Choroid plexus epithelial cell (primary cell): Measurements from ENCODE around the gene GABBR1.
"Not testable (repeated sequence)": the region's sequence is repeated elsewhere in the genome, so short reads cannot be mapped to it uniquely, and the experiment has no call there.

ENCODE experiments used
- DNase-seq: peaks from one replicate; pipeline ENCODE4 v3.0.0-alpha.2; 2010; ENCODE audit warnings: low read depth
- H3K4me3 ChIP-seq: 2 replicates; pipeline ENCODE4 v1.5.1; 2011; ENCODE audit warnings: low read depth, mild to moderate bottlenecking, control low read depth, low read length, moderate library complexity
- TF ChIP-seq, protein P1 (sequence below): conservative IDR thresholded peaks from 2 replicates; pipeline ENCODE4 v1.5.1; 2011; ENCODE audit warnings: low read depth, mild to moderate bottlenecking, control low read depth, inconsistent platforms, low read length, moderate library complexity

Gene GABBR1

DNA sequence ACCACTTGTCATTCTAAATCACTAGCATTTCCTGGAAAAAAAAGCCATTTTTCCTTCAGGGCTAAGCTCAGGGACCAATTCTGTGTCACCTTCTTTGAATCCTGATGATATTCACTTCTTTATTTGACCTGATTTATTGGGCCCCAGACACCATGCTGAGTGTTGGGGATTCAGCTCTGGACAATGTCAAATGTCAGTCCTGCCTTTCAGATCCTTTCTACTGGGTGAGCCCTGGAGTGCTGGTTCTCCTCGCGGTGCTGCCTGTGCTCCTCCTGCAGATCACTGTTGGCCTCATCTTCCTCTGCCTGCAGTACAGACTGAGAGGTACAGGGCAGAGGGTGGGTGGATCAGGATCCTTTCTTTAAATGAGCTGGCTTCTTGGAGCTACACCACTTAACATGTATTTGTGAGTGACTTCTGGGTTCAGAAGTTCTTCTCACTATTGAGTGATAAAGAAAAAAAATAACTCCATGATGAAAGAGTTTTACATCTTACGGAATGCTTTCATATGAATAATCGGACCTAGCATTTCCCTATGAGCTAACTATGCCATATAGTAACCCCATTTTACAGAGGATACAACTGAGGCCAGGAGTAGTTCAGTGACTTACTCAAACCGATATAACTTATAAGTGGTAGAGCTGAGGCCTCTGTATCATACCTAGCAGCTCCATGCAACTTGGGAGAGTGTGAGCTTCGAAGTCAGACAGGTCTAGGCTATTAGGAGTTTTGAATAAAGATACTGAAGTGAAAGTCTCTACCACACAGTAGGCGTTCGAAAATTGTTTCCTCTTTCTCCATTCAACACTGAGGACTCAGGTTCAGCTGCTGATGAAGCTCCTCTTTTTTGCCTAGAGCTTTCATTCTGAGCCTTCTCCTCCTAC lies 33.2 kb upstream of the GABBR1 start:
- TF ChIP-seq, protein P1, sequence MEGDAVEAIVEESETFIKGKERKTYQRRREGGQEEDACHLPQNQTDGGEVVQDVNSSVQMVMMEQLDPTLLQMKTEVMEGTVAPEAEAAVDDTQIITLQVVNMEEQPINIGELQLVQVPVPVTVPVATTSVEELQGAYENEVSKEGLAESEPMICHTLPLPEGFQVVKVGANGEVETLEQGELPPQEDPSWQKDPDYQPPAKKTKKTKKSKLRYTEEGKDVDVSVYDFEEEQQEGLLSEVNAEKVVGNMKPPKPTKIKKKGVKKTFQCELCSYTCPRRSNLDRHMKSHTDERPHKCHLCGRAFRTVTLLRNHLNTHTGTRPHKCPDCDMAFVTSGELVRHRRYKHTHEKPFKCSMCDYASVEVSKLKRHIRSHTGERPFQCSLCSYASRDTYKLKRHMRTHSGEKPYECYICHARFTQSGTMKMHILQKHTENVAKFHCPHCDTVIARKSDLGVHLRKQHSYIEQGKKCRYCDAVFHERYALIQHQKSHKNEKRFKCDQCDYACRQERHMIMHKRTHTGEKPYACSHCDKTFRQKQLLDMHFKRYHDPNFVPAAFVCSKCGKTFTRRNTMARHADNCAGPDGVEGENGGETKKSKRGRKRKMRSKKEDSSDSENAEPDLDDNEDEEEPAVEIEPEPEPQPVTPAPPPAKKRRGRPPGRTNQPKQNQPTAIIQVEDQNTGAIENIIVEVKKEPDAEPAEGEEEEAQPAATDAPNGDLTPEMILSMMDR = no peak
- DNase-seq = no peak

DNA sequence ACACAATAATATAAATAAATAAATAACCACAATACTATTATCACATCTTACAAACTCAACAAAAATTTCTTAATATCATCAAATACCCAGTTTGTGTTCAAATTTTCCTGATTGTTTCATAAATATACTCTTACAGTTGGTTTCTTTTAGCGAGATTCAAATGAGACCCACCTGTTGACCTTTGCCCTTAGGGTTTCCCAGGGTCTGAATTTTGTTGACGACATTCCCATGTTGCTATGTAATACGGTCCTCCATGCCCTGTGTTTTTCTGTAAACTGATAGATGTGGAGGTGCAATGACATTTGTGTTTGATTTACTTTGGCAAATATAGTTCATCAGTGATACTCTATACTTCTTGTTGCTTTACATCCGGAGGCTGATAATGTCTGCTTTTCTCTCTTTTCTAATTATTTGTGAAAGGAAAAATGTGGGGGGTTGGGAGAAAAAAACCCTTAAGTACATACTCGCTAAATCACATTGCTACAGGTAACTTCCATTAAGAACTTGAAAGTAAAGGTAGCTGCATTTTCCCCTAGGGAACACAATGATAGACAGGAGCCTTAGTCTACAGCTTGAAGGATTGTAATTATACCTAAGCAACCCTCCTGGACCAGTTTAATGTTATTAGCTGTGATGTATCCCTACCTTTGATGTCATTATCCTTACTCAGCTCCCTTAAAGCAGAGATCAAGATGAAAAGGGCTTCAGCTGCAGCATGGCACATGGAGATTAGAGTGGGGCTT lies 30.5 kb upstream of the GABBR1 start:
- TF ChIP-seq, protein P1 = no peak

More for the DNA sequence above, 33.2 kb upstream of the GABBR1 start:
- no peak overlapping the region for H3K4me3 ChIP-seq

DNA sequence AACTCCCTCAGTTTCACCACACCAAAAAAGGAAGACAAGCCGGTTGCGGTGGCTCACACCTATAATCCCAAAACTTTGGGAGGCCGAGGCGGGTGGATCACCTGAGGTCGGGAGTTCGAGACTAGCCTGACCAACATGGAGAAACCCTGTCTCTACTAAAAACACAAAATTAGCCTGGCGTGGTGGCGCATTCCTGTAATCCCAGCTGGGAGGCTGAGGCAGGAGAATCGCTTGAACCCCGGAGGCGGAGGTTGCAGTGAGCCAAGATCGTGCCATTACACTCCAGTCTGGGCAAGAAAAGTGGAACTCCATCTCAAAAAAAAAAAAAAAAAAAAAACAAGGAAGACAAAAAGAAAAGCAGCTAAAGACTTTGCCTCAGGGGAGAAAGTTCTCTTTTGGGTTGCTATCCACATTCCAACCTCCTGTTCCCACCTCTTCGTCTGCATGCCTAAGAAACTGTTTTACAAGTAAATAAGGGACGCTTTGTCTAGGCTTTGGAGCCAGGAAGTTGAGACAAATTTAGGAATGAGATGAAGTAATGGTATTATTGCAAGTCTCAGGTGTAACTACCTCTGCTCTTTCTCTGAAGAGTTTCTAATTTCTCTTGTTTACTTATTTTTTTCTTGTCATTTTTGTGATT lies 28.6 kb upstream of the GABBR1 start:
- not testable (repeated sequence) for DNase-seq, H3K4me3 ChIP-seq

More for the DNA sequence above, 30.5 kb upstream of the GABBR1 start:
- DNase-seq = no peak
- H3K4me3 ChIP-seq = no peak overlapping the region

DNA sequence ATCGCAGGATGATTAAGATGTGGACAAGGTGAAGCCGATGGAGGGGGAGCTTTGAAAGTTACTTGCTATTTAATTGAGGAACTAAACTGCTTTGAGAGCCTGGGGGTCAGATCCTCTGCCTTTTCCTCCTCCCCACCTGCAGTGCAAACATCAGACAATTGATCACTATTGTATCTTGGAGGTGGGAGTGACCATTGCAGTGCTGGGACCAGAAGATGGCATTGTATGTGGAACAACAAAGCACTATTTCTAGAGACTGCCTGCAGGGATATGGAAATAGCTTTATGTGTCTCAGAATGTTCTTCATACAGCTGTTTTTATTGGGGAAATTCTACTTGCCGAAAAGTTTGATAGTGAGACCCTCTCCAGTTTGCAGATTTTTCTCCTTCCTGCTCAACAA lies 28.1 kb upstream of the GABBR1 start:
- TF ChIP-seq, protein P1 = no peak
- H3K4me3 ChIP-seq = no peak overlapping the region
- DNase-seq = no peak

DNA sequence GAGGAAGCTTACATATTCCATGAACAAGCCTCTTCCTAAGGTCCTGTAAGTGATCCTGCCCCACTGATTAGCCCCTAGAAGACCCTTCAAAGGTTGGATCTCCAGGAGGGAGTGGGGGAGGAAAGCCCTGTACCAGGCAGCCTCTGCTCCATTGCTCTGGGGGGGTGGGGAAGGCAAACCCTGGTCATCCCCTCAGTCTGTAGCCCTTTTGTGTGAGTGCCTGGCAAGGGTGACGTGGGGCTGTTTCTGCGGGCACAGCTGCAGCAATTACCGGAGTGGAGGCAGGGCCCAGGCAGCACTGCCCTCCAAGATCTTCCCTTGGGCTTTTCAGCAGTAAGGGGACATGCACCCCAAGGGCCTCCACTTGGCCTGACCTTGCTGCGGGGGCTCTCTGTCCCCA lies 23.8 kb upstream of the GABBR1 start, which contains the start of gene MOG:
MOG (plus strand) TSS at position 295 of the 400 bp plus-strand sequence. CDS start 118 bp downstream, outside the sequence.
- no peak for DNase-seq
- H3K4me3 ChIP-seq = no peak within 1 kb of the TSS
- TF ChIP-seq, protein P1 = no peak

DNA sequence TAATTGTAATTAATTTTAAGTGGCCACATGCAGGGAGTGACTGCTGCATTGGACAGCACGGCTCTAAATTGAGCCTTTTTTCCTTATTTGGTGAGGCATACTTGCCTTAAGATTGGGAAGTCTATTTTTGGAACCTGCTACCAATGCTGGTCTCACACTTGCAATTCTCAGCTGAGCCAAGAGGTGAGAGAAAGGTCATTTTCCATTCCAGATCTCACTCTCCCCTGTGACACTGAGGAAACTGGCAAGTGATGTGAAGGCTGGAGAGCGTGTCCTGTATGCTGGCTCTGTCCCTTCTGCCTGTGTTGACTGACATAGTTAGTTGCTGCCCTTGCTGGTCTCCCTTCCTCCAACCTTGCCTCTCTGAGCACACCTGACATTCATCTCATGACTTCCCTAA lies 23.2 kb upstream of the GABBR1 start:
- TF ChIP-seq, protein P1 = no peak
- H3K4me3 ChIP-seq = no peak overlapping the region
- DNase-seq = no peak

DNA sequence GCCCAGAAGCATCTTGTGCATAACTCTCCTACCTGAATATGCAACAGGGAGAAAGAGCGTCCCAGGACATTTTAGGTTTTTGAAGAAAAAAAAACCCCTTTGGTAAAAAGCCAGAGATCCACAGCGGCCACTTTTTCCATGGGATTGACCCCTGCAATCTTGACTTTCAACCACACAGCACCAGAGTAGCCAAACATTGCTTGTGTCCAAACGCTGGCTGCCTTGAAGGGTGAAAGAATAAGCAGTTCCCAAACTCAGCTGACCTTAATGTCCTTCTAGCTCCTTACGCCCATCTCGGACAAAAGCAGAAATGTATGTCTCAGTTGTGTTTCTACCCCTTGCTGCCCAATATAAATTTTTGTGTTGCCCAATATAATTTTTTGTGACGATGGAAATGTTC lies 22.7 kb upstream of the GABBR1 start:
- TF ChIP-seq, protein P1 = no peak
- no peak for DNase-seq
- no peak overlapping the region for H3K4me3 ChIP-seq
